ENCODE measurements around the gene MVB12B. TPM values are rescaled to one million over a fixed set of nuclear protein-coding genes. Genes with fewer than 3 reads are reported as not detected.

MVB12B gene
- total RNA-seq, 1 donor from 2014 or later = 0.49 TPM

- H3K9me3 Mint-ChIP-seq = no peaks in the 10 kb centered on the region
- H3K4me1 Mint-ChIP-seq = peaks cover 42% of the 10 kb centered on the region
- H3K36me3 Mint-ChIP-seq (ENCODE audit: low read depth) = no peaks in the 10 kb centered on the region
- intact Hi-C loops (cut with micrococcal nuclease) = loop anchor here (1.0 to 5.0 kb wide), 4 partner anchors 71 to 991 kb away; partner anchors contain the start of gene MVB12B
- no peak overlapping the region for H3K27ac Mint-ChIP-seq
- peak; percentile 93 for DNase-seq
- peak overlapping the region; percentile 22 for H3K4me3 Mint-ChIP-seq
- H3K27me3 Mint-ChIP-seq = peaks cover 9% of the 10 kb centered on the region
Observed at GRCh38 chr9:126398403-126399058, 71.9 kb downstream of the MVB12B start.

GRCh38 chr9:126399251-126399650, 72.6 kb downstream of the MVB12B start:
- peaks cover 9% of the 10 kb centered on the region for H3K27me3 Mint-ChIP-seq
- peaks cover 42% of the 10 kb centered on the region for H3K4me1 Mint-ChIP-seq
- no peak overlapping the region for H3K4me3 Mint-ChIP-seq
- DNase-seq = no peak
- no peaks in the 10 kb centered on the region for H3K9me3 Mint-ChIP-seq
- intact Hi-C loops (cut with micrococcal nuclease) = loop anchor here (5.0 kb wide), 3 partner anchors 72 to 992 kb away; partner anchors contain the start of gene MVB12B
- no peak overlapping the region for H3K27ac Mint-ChIP-seq
- no peaks in the 10 kb centered on the region for H3K36me3 Mint-ChIP-seq (ENCODE audit: low read depth)

GRCh38 chr9:126399789-126400188, 73.2 kb downstream of the MVB12B start:
- H3K27me3 Mint-ChIP-seq = peaks cover 9% of the 10 kb centered on the region
- H3K27ac Mint-ChIP-seq = no peak overlapping the region
- DNase-seq = no peak
- no peak overlapping the region for H3K4me3 Mint-ChIP-seq
- no peaks in the 10 kb centered on the region for H3K36me3 Mint-ChIP-seq (ENCODE audit: low read depth)
- intact Hi-C loops (cut with micrococcal nuclease) = loop anchor here (5.0 kb wide), 3 partner anchors 72 to 992 kb away; partner anchors contain the start of gene MVB12B
- H3K4me1 Mint-ChIP-seq = peaks cover 42% of the 10 kb centered on the region
- H3K9me3 Mint-ChIP-seq = no peaks in the 10 kb centered on the region

- Mint-ChIP-seq H3K27ac (no peak overlapping the region), H3K9me3 (no peaks in the 10 kb centered on the region), H3K4me3 (no peak overlapping the region), H3K27me3 (peaks cover 12% of the 10 kb centered on the region), H3K36me3 (ENCODE audit: low read depth) (no peaks in the 10 kb centered on the region), H3K4me1 (peaks cover 37% of the 10 kb centered on the region)
- no peak for DNase-seq
- intact Hi-C loops (cut with micrococcal nuclease) = no loop called here
Observed at GRCh38 chr9:126400571-126400970, 73.9 kb downstream of the MVB12B start.

DNA sequence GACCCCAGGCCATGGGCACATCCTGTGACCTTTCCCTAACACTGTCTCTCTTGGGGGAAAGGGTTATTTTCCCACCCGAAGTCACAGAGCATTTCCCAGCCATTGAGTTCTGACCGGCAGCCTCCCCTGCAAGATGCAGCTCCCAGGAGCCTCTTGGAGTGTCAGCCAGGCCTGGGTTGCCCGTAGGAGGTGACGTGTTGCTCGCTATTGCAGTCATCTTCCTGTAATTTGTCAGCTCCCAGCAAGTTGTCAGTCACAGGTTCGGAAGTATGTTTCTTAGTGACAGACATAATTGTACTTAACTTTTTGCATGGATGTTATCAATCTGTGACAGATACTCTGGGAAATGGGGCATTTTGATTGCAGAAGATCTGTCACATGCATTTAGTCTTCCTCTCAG, 74.5 kb downstream of the MVB12B start:
- H3K4me1 Mint-ChIP-seq = peaks cover 31% of the 10 kb centered on the region
- no peaks in the 10 kb centered on the region for H3K9me3 Mint-ChIP-seq
- H3K27me3 Mint-ChIP-seq = peaks cover 12% of the 10 kb centered on the region
- H3K36me3 Mint-ChIP-seq (ENCODE audit: low read depth) = no peaks in the 10 kb centered on the region
- DNase-seq = no peak
- no peak overlapping the region for H3K4me3 Mint-ChIP-seq
- intact Hi-C loops (cut with micrococcal nuclease) = no loop called here
- H3K27ac Mint-ChIP-seq = no peak overlapping the region

- peaks cover 17% of the 10 kb centered on the region for H3K27me3 Mint-ChIP-seq
- H3K4me3 Mint-ChIP-seq = no peak overlapping the region
- no peak for DNase-seq
- no peaks in the 10 kb centered on the region for H3K36me3 Mint-ChIP-seq (ENCODE audit: low read depth)
- no peaks in the 10 kb centered on the region for H3K9me3 Mint-ChIP-seq
- intact Hi-C loops (cut with micrococcal nuclease) = no loop called here
- H3K27ac Mint-ChIP-seq = no peak overlapping the region
- H3K4me1 Mint-ChIP-seq = peaks cover 27% of the 10 kb centered on the region
Observed at GRCh38 chr9:126401581-126401980, 75.0 kb downstream of the MVB12B start.

DNA sequence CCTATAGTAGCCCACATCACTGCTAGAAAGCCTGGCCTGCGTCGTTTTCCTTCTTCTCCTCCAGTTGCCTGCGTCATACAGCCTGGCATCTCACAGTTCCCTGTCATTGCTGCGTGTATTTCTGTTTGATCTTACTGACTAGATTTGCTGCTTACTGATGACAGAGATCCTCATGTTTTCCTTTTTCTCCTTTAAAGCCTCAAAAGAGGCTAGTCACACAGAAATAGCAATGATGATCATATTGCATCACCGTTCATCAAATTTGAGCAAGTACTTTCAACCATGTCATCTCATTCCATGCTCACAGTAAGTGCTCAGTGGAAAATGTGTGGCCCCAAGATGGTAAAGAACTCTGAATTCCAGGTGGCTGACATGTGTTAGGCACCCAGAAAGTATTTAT, 76.8 kb downstream of the MVB12B start:
- Mint-ChIP-seq H3K27me3 (peaks cover 17% of the 10 kb centered on the region), H3K9me3 (no peaks in the 10 kb centered on the region), H3K4me3 (no peak overlapping the region), H3K36me3 (ENCODE audit: low read depth) (no peaks in the 10 kb centered on the region), H3K27ac (no peak overlapping the region), H3K4me1 (peaks cover 9% of the 10 kb centered on the region)
- DNase-seq = no peak
- intact Hi-C loops (cut with micrococcal nuclease) = no loop called here

DNA sequence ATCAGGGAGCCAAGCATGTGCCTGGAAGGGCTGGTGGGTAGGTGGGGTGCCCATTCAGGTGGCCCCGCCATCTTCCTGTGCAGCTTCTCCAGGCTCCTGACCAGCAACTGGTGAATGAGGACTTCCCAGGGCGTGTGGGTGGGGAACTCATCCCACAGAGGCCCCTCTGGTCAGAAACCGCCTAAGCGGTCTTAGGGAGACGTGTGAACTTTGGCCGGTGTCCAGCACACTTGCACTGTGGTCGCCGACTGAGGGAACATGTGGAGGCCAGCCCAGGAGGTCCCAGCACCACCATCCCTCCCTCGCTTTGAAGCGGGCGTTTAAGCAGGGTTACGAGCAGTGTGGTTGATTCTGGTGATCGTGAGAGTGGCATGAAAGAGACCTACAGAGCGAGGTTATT, 77.8 kb downstream of the MVB12B start:
- peaks cover 9% of the 10 kb centered on the region for H3K4me1 Mint-ChIP-seq
- H3K9me3 Mint-ChIP-seq = no peaks in the 10 kb centered on the region
- no peaks in the 10 kb centered on the region for H3K36me3 Mint-ChIP-seq (ENCODE audit: low read depth)
- peaks cover 16% of the 10 kb centered on the region for H3K27me3 Mint-ChIP-seq
- no peak overlapping the region for H3K4me3 Mint-ChIP-seq
- intact Hi-C loops (cut with micrococcal nuclease) = no loop called here
- DNase-seq = no peak
- no peak overlapping the region for H3K27ac Mint-ChIP-seq

DNA sequence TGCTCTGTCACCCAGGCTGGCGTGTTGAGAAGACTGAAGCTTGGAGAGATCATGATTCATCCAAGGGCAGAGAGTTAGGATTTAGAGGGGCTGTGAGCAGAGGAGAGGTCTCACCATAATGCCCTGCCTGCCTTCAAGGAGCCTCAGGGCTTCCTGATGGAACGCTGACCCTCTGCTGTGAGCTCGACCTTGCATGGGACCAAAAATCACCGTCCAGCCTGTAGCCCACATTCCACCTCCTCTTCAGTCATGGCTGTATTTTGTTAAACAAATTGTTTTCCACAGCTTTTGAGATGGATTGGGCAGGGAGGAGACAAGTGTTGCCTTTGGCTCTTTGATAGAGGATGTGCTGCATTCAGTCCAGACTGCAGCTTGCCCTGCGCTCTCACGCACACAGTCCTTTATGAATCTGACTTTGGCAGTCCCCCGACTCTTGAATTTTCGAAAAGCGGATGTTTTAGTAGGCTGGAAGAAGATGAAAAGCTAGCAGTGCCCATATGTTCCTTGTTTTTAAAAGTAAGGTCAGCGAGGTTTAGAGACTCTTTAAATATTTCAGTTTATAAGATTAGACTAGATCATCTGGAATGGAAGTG, 79.5 kb downstream of the MVB12B start:
- Mint-ChIP-seq H3K9me3 (no peaks in the 10 kb centered on the region), H3K4me3 (no peak overlapping the region), H3K27ac (no peak overlapping the region), H3K27me3 (peaks cover 8% of the 10 kb centered on the region), H3K36me3 (ENCODE audit: low read depth) (no peaks in the 10 kb centered on the region), H3K4me1 (peaks cover 14% of the 10 kb centered on the region)
- DNase-seq = no peak
- intact Hi-C loops (cut with micrococcal nuclease) = no loop called here

DNA sequence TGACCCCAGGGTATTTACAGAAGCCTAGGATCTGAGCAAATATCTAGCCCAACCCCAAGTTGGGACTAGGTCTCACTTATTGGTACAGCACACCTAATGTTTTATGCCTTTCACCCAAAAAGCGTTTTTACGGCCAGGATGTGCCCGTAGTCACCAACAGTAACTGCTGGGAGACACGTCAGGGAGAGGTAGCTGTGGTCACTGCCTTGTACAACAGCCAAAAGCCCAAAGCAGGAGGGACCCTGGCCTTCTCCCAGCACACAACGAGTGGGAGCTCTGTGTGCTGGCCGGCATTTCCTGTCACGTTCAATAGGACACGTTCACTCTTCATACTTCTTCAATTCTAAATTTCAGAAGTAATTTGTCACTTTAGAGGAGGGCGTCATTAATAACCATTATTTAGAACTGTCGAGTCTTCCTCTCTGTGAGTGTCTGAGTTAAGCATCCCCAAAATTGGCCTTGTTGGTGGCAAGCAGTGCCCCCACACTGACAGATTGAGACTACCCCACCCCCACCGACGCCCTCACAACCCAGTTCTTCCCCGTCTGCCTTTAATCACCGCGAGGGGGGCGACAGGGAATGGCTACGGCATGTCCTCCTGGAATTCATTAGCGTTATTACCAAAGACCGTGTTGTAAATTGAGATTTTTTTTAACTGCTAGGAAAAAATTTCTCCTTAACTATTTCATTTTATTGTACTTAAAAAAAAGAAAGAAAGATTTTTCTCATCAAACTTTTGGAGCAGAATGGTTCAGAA, 80.7 kb downstream of the MVB12B start:
- H3K27ac Mint-ChIP-seq = no peak overlapping the region
- peaks cover 8% of the 10 kb centered on the region for H3K27me3 Mint-ChIP-seq
- H3K9me3 Mint-ChIP-seq = no peaks in the 10 kb centered on the region
- no peaks in the 10 kb centered on the region for H3K36me3 Mint-ChIP-seq (ENCODE audit: low read depth)
- H3K4me1 Mint-ChIP-seq = peaks cover 25% of the 10 kb centered on the region
- intact Hi-C loops (cut with micrococcal nuclease) = no loop called here
- no peak overlapping the region for H3K4me3 Mint-ChIP-seq
- DNase-seq = no peak

DNA sequence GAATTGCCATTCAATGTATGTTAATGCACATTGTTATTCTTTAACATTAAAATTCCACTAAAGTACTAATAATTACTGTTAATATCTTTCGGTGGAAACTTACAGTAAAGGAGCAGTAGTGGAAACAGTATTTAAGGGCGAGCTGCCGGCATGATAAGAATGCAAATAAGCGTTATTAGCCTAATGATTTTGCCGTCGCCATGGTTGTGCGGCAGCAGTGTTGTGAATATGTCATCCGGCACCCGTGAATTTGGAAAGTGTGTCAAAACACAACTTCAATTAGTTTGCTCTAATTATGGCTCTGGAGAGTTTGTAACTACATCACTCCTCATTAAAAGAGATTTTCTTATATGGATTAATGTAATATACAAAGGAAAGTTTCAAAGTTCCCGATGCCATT, 81.4 kb downstream of the MVB12B start:
- no peak overlapping the region for H3K4me3 Mint-ChIP-seq
- H3K27me3 Mint-ChIP-seq = peaks cover 10% of the 10 kb centered on the region
- peaks cover 31% of the 10 kb centered on the region for H3K4me1 Mint-ChIP-seq
- no peak overlapping the region for H3K27ac Mint-ChIP-seq
- intact Hi-C loops (cut with micrococcal nuclease) = no loop called here
- H3K9me3 Mint-ChIP-seq = no peaks in the 10 kb centered on the region
- DNase-seq = no peak
- H3K36me3 Mint-ChIP-seq (ENCODE audit: low read depth) = no peaks in the 10 kb centered on the region

- Mint-ChIP-seq H3K9me3 (no peaks in the 10 kb centered on the region), H3K4me3 (no peak overlapping the region), H3K27ac (no peak overlapping the region), H3K27me3 (peaks cover 8% of the 10 kb centered on the region), H3K36me3 (ENCODE audit: low read depth) (no peaks in the 10 kb centered on the region), H3K4me1 (peaks cover 34% of the 10 kb centered on the region)
- intact Hi-C loops (cut with micrococcal nuclease) = loop anchor here (2.0 to 5.0 kb wide), 2 partner anchors 61 to 888 kb away; no protein-coding TSS in a partner anchor
- DNase-seq = no peak
Observed at GRCh38 chr9:126410229-126410628, 83.6 kb downstream of the MVB12B start.

DNA sequence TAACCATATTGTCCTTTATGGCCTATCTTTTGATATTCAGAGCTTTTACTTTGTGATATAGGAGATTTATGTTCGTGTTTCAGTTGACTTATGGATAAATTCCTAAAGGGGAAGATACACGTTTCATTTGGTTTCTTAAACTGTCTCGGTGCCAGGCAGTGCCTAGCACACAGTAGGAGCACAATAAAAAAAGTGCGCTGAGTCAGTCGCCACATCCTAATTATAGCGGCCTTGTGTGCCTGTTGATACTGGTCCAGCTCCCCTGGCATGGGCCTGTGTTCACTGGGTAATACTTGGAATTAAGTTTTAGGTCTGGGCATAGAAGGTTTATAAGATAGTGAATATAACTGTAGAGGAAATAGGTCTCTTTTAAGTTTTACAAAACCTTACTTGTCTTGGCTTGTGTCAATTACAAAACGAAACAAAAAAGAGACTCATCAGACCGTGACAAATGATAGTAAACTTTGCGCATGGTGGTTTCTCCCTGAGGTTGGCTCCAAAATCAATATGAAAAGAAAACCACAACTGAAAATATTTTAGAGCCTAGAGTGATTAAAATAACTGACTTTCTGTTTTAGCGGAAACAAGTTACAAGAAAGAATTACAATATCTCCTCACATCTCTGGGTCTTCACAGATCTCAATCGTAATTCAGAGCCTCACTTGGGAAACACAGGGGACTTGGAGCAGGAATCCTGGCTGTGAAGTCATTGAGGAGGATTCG, 84.8 kb downstream of the MVB12B start:
- Mint-ChIP-seq H3K4me3 (peak overlapping the region; percentile 47), H3K27me3 (peaks cover 5% of the 10 kb centered on the region), H3K4me1 (peaks cover 39% of the 10 kb centered on the region), H3K9me3 (no peaks in the 10 kb centered on the region), H3K36me3 (ENCODE audit: low read depth) (no peaks in the 10 kb centered on the region), H3K27ac (peak overlapping the region; percentile 45)
- peak; percentile 86 for DNase-seq
- intact Hi-C loops (cut with micrococcal nuclease) = loop anchor here (1.0 to 5.0 kb wide), 3 partner anchors 14 to 889 kb away; no protein-coding TSS in a partner anchor
